ENCODE data around the gene APLNR. TPM values are rescaled to one million over a fixed set of nuclear protein-coding genes. Genes with fewer than 3 reads are reported as not detected.

Gene APLNR
- total and polyA plus RNA-seq, 2 donors (not counting 3 experiments of a cell fraction or from before 2014, with no cell fraction given): 0.04 to 0.38 TPM

DNA sequence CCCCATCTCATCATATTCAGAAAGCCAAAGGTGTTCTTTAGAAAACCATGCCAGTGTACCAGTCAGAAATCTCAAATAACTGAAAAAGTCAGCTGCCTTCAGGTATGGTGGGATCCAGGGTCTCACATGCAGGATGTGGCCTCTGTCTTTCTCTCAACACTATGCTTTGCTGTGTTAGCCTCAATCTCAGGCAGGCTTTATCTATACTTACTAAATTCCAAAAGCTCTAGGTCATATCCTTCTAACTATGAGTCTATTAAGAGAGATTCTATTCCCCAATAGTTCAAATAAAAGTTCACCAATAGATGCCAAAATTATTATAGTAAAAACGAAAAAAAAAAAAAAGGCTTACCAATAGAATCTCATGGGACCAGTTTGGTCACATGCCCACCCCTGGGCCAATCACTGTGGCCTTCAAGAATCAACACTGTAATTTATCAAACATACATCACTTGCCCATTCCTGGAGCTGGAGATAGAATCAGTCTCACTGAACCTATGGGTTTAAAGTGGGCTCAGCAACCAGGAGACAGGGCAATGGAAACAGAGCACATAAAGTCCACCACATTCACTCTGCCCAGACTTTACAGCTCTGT is 38.0 kb upstream of the APLNR start:
- no peak for FAIRE-seq
- peak; percentile 29 for DNase-seq (ENCODE audit: low read depth, low spot score)
- Histone ChIP-seq H3K4me2 (ENCODE audit: insufficient read depth, low read length) (peak overlapping the region; percentile 12), H3K9me1 (replicated peaks; ENCODE audit: control insufficient read depth, extremely low read depth, insufficient read depth, low read length) (no peaks in the 10 kb centered on the region), H3K9me3 (replicated peaks; ENCODE audit: control insufficient read depth, insufficient read depth, low read length) (no peaks in the 10 kb centered on the region), H4K20me1 (replicated peaks; ENCODE audit: control insufficient read depth, extremely low read depth, insufficient read depth, low read length) (no peaks in the 10 kb centered on the region), H3K9ac (replicated peaks; ENCODE audit: extremely low read depth, insufficient read depth, low read length) (no peak overlapping the region), H3K4me1 (ENCODE audit: control insufficient read depth, extremely low read depth, insufficient read depth, low read length) (peaks cover 32% of the 10 kb centered on the region), H3K27ac (ENCODE audit: insufficient read depth, low read depth, low read length) (no peak overlapping the region), H3K27me3 (ENCODE audit: control insufficient read depth in 2 of 2, insufficient read depth in 2 of 2, low read length in 2 of 2) (no peaks in the 10 kb centered on the region), H3K36me3 (ENCODE audit: control insufficient read depth in 2 of 2, extremely low read depth in 1 of 2, insufficient read depth in 2 of 2, low read length in 2 of 2) (no peaks in the 10 kb centered on the region), H3K79me2 (ENCODE audit: control insufficient read depth, insufficient read depth, low read length) (no peaks in the 10 kb centered on the region), H3K4me3 (replicated peaks in 1 of 3; ENCODE audit: insufficient read depth in 1 of 3, low read depth in 1 of 3, low read length in 3 of 3) (no peak overlapping the region), H2AFZ (ENCODE audit: low read depth, low read length) (peak overlapping the region; percentile 72)
- dilution Hi-C loops (cut with MboI; ENCODE audit: extremely low pct_ligation_motif_present, low sequenced_read_pairs) (no loop called here), intact Hi-C loops (cut with micrococcal nuclease) (no loop called here)
- TF ChIP-seq, protein P1, sequence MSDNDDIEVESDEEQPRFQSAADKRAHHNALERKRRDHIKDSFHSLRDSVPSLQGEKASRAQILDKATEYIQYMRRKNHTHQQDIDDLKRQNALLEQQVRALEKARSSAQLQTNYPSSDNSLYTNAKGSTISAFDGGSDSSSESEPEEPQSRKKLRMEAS (IDR thresholded peaks at IDR 0.05; ENCODE audit: insufficient read depth, insufficient read length): no peak
- no peak for TF ChIP-seq GATA2 (IDR thresholded peaks at IDR 0.05; ENCODE audit: insufficient read depth, insufficient read length, low read depth, low read length)
- no peak for TF ChIP-seq FOS (IDR thresholded peaks at IDR 0.05; ENCODE audit: borderline replicate concordance, insufficient read depth, low read length)
- TF ChIP-seq POLR2AphosphoS5 (IDR thresholded peaks at IDR 0.05; ENCODE audit: insufficient read depth, low read depth, low read length): no peak
- TF ChIP-seq, protein P2, sequence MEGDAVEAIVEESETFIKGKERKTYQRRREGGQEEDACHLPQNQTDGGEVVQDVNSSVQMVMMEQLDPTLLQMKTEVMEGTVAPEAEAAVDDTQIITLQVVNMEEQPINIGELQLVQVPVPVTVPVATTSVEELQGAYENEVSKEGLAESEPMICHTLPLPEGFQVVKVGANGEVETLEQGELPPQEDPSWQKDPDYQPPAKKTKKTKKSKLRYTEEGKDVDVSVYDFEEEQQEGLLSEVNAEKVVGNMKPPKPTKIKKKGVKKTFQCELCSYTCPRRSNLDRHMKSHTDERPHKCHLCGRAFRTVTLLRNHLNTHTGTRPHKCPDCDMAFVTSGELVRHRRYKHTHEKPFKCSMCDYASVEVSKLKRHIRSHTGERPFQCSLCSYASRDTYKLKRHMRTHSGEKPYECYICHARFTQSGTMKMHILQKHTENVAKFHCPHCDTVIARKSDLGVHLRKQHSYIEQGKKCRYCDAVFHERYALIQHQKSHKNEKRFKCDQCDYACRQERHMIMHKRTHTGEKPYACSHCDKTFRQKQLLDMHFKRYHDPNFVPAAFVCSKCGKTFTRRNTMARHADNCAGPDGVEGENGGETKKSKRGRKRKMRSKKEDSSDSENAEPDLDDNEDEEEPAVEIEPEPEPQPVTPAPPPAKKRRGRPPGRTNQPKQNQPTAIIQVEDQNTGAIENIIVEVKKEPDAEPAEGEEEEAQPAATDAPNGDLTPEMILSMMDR (IDR thresholded peaks at IDR 0.05; ENCODE audit: extremely low read depth in 1 of 2, insufficient read depth in 1 of 2, low read depth in 1 of 2, low read length in 2 of 2): no peak
- TF ChIP-seq MYC (IDR thresholded peaks at IDR 0.05; ENCODE audit: low read depth, low read length): no peak
- TF ChIP-seq JUN (IDR thresholded peaks at IDR 0.05; ENCODE audit: borderline replicate concordance, insufficient read depth, insufficient read length, low read depth): no peak
- no peak for TF ChIP-seq EZH2 (IDR thresholded peaks at IDR 0.05; ENCODE audit: borderline replicate concordance, low read depth, low read length, severe bottlenecking)
- ChIA-PET CTCF (interaction anchor here (1.7 to 8.4 kb wide), 2 partner anchors 14 to 24 kb away, joined by 4 to 116 read pairs; no protein-coding TSS in a partner anchor), POLR2A (interaction anchor here (0.7 kb wide), 1 partner anchor 57 kb away, joined by 4 read pairs; no protein-coding TSS in a partner anchor)
- no TSS peak for BruUV-seq (replicated peaks)
